Epithelial cell of proximal tubule (primary cell): ENCODE data around the gene ENPP7. TPM values are rescaled to one million over a fixed set of nuclear protein-coding genes. Genes with fewer than 3 reads are reported as not detected.
"Not testable (repeated sequence)": the region's sequence is repeated elsewhere in the genome, so short reads cannot be mapped to it uniquely, and the experiment has no call there.

Experiments used
- DNase-seq: peaks from one replicate; pipeline ENCODE4 v3.0.0-alpha.2; 2011; ENCODE audit warnings: low read depth
- H3K4me3 ChIP-seq: 2 replicates; pipeline ENCODE4 v1.5.1; 2011; ENCODE audit warnings: low read depth, mild to moderate bottlenecking, low read length
- CTCF ChIP-seq: conservative IDR thresholded peaks from 2 replicates; pipeline ENCODE4 v1.5.1; 2012; ENCODE audit warnings: low read depth, mild to moderate bottlenecking, low read length
- total RNA-seq: library from RNA; depleted of rRNA; stranded (reverse); fragments of >200 nt; gene quantifications from 2 replicates; pipeline ENCODE4 v1.2.3, GENCODE V29; 2015

The ENPP7 gene
- total RNA-seq, 1 donor from 2014 or later, result not detected

GRCh38 chr17:79771276-79771675 is 40.5 kb downstream of the ENPP7 start:
- no peak overlapping the region for H3K4me3 ChIP-seq
- no peak for DNase-seq
- TF ChIP-seq CTCF, result no peak

- DNase-seq, H3K4me3 ChIP-seq: not testable (repeated sequence)
Measured at GRCh38 chr17:79772726-79773125, 42.0 kb downstream of the ENPP7 start.

GRCh38 chr17:79774561-79774975 is 43.8 kb downstream of the ENPP7 start:
- H3K4me3 ChIP-seq, result no peak overlapping the region
- TF ChIP-seq CTCF, result no peak
- no peak for DNase-seq

- DNase-seq, result no peak
- H3K4me3 ChIP-seq, result no peak overlapping the region
- no peak for TF ChIP-seq CTCF
Measured at GRCh38 chr17:79775632-79776031, 44.9 kb downstream of the ENPP7 start.

- no peak for DNase-seq
- no peak for TF ChIP-seq CTCF
- H3K4me3 ChIP-seq, result no peak overlapping the region
Measured at GRCh38 chr17:79776376-79777119, 45.8 kb downstream of the ENPP7 start.

- H3K4me3 ChIP-seq, result peak overlapping the region; percentile 55
- peak; percentile 28 for TF ChIP-seq CTCF
- DNase-seq, result no peak
Measured at GRCh38 chr17:79777120-79777893, 46.6 kb downstream of the ENPP7 start.

GRCh38 chr17:79777894-79778503 is 47.3 kb downstream of the ENPP7 start, which contains the start of gene CBX2:
CBX2 (plus strand) TSS chr17:79778148; CDS start chr17:79778236, 88 bp downstream.
- DNase-seq, result no peak

More at GRCh38 chr17:79777894-79778503, 47.3 kb downstream of the ENPP7 start, which contains the start of gene CBX2:
- no peak for TF ChIP-seq CTCF
- H3K4me3 ChIP-seq, result peak within 1 kb of the TSS; percentile 56
